ENCODE measurements around the gene RSPO3. TPM values are rescaled to one million over a fixed set of nuclear protein-coding genes. Genes with fewer than 3 reads are reported as not detected.

RSPO3 gene
- total RNA-seq, 1 experiment from 2014 or later, result not detected

- intact Hi-C loops (cut with micrococcal nuclease), result no loop called here
- ChIA-PET CTCF (no interaction called here), POLR2A (no interaction called here)
- Mint-ChIP-seq H3K27me3 (ENCODE audit: insufficient read depth, unreplicated experiment) (peaks cover 72% of the 10 kb centered on the region), H3K36me3 (ENCODE audit: insufficient read depth, unreplicated experiment) (no peaks in the 10 kb centered on the region), H3K4me3 (ENCODE audit: unreplicated experiment) (no peak overlapping the region), H3K27ac (ENCODE audit: low read depth, unreplicated experiment) (no peak overlapping the region), H3K9me3 (ENCODE audit: unreplicated experiment) (no peaks in the 10 kb centered on the region), H3K4me1 (ENCODE audit: insufficient read depth, unreplicated experiment) (no peaks in the 10 kb centered on the region)
- DNase-seq (ENCODE audit: unreplicated experiment), result no peak
- no TSS peak for BruUV-seq (replicated peaks)
- TF ChIP-seq, protein P1, sequence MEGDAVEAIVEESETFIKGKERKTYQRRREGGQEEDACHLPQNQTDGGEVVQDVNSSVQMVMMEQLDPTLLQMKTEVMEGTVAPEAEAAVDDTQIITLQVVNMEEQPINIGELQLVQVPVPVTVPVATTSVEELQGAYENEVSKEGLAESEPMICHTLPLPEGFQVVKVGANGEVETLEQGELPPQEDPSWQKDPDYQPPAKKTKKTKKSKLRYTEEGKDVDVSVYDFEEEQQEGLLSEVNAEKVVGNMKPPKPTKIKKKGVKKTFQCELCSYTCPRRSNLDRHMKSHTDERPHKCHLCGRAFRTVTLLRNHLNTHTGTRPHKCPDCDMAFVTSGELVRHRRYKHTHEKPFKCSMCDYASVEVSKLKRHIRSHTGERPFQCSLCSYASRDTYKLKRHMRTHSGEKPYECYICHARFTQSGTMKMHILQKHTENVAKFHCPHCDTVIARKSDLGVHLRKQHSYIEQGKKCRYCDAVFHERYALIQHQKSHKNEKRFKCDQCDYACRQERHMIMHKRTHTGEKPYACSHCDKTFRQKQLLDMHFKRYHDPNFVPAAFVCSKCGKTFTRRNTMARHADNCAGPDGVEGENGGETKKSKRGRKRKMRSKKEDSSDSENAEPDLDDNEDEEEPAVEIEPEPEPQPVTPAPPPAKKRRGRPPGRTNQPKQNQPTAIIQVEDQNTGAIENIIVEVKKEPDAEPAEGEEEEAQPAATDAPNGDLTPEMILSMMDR (IDR thresholded peaks at IDR 0.05; ENCODE audit: unreplicated experiment), result no peak
These were observed 35.1 kb upstream of the RSPO3 start for GRCh38 chr6:127083231-127083962.

- Mint-ChIP-seq H3K4me1 (ENCODE audit: insufficient read depth, unreplicated experiment) (no peaks in the 10 kb centered on the region), H3K9me3 (ENCODE audit: unreplicated experiment) (no peaks in the 10 kb centered on the region), H3K36me3 (ENCODE audit: insufficient read depth, unreplicated experiment) (no peaks in the 10 kb centered on the region), H3K4me3 (ENCODE audit: unreplicated experiment) (no peak overlapping the region), H3K27ac (ENCODE audit: low read depth, unreplicated experiment) (no peak overlapping the region), H3K27me3 (ENCODE audit: insufficient read depth, unreplicated experiment) (peaks cover 66% of the 10 kb centered on the region)
- POLR2A ChIA-PET, result no interaction called here
- intact Hi-C loops (cut with micrococcal nuclease), result no loop called here
- CTCF ChIA-PET, result no interaction called here
- TF ChIP-seq, protein P1 (IDR thresholded peaks at IDR 0.05; ENCODE audit: unreplicated experiment), result no peak
- DNase-seq (ENCODE audit: unreplicated experiment), result no peak
- BruUV-seq (replicated peaks), result no TSS peak
These were observed 34.5 kb upstream of the RSPO3 start for GRCh38 chr6:127083963-127084310.

DNA sequence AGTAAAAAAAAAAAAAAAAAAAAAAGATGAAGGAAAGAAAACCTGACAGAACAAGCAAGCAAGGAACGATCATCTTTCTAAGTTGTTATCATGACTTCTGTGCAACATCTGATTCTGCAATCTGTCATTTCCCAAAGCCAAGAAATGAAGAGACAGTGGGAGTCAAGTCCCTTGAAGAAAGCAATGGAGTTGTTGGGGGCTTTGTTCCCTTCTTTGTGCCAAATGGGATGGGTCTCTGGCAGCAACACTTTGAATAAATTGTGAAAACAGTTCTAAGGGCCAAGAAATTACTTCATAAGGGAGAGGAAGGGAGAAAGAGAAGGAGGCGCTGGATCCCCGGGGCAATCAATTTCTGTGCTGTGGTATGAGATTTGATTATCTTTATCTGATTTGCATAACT, 33.3 kb upstream of the RSPO3 start:
- no peak overlapping the region for H3K4me3 Mint-ChIP-seq (ENCODE audit: unreplicated experiment)
- no TSS peak for BruUV-seq (replicated peaks)
- intact Hi-C loops (cut with micrococcal nuclease), result no loop called here
- no peak for DNase-seq (ENCODE audit: unreplicated experiment)
- ChIA-PET POLR2A (no interaction called here), CTCF (interaction anchor here (0.8 kb wide), 1 partner anchor 37 kb away, joined by 3 read pairs; no protein-coding TSS in a partner anchor)
- H3K27me3 Mint-ChIP-seq (ENCODE audit: insufficient read depth, unreplicated experiment), result peaks cover 67% of the 10 kb centered on the region
- H3K36me3 Mint-ChIP-seq (ENCODE audit: insufficient read depth, unreplicated experiment), result no peaks in the 10 kb centered on the region
- no peak overlapping the region for H3K27ac Mint-ChIP-seq (ENCODE audit: low read depth, unreplicated experiment)
- H3K9me3 Mint-ChIP-seq (ENCODE audit: unreplicated experiment), result no peaks in the 10 kb centered on the region
- TF ChIP-seq, protein P1 (IDR thresholded peaks at IDR 0.05; ENCODE audit: unreplicated experiment), result no peak
- no peaks in the 10 kb centered on the region for H3K4me1 Mint-ChIP-seq (ENCODE audit: insufficient read depth, unreplicated experiment)

GRCh38 chr6:127090051-127090450, 28.4 kb upstream of the RSPO3 start:
- intact Hi-C loops (cut with micrococcal nuclease), result no loop called here

More at GRCh38 chr6:127090051-127090450, 28.4 kb upstream of the RSPO3 start:
- Mint-ChIP-seq H3K4me3 (ENCODE audit: unreplicated experiment) (no peak overlapping the region), H3K27me3 (ENCODE audit: insufficient read depth, unreplicated experiment) (peaks cover 33% of the 10 kb centered on the region), H3K9me3 (ENCODE audit: unreplicated experiment) (no peaks in the 10 kb centered on the region), H3K4me1 (ENCODE audit: insufficient read depth, unreplicated experiment) (no peaks in the 10 kb centered on the region), H3K36me3 (ENCODE audit: insufficient read depth, unreplicated experiment) (no peaks in the 10 kb centered on the region), H3K27ac (ENCODE audit: low read depth, unreplicated experiment) (no peak overlapping the region)
- POLR2A ChIA-PET, result no interaction called here
- TF ChIP-seq, protein P1 (IDR thresholded peaks at IDR 0.05; ENCODE audit: unreplicated experiment), result no peak
- CTCF ChIA-PET, result interaction anchor here (0.6 kb wide), 1 partner anchor 17 kb away, joined by 3 read pairs; no protein-coding TSS in a partner anchor
- BruUV-seq (replicated peaks), result no TSS peak
- DNase-seq (ENCODE audit: unreplicated experiment), result no peak
